HEK293T (cell line): ENCODE results near the gene G6PC3.

ENCODE experiments used
- CTCF ChIA-PET: fragments of 350-600 bp; formaldehyde crosslinking; extraction: SDS; loops from one replicate; lab custom pipeline; 2021; ENCODE audit warnings: antibody characterized with exemption, inconsistent platforms; lab: Yijun Ruan, JAX
- POLR2A ChIA-PET: fragments of 350-600 bp; formaldehyde crosslinking; extraction: SDS; loops from one replicate; lab custom pipeline; 2020; ENCODE audit warnings: antibody characterized with exemption, inconsistent platforms; lab: Yijun Ruan, JAX
- DNase-seq: peaks from one replicate; pipeline ENCODE4 v3.0.0; 2012; ENCODE audit warnings: mixed read lengths; ENCODE audit errors: extremely low spot score
- ARNT ChIP-seq: fragments of 450-650 bp; IDR thresholded peaks from 2 replicates; pipeline ENCODE4 v1.6.1; 2017; ENCODE audit warnings: mild to moderate bottlenecking
- BHLHE40 ChIP-seq: fragments of 450-650 bp; IDR thresholded peaks from 2 replicates; pipeline ENCODE4 v1.6.1; 2016; ENCODE audit warnings: mild to moderate bottlenecking, moderate library complexity, borderline replicate concordance
- CTBP1 ChIP-seq: fragments of 450-650 bp; IDR thresholded peaks from 2 replicates; pipeline ENCODE4 v1.6.1; 2016; ENCODE audit warnings: borderline replicate concordance
- ELF4 ChIP-seq: fragments of 450-650 bp; IDR thresholded peaks from 2 replicates; pipeline ENCODE4 v1.6.1; 2017; ENCODE audit warnings: antibody characterized with exemption
- FOXA1 ChIP-seq: fragments of 450-650 bp; IDR thresholded peaks from 2 replicates; pipeline ENCODE4 v1.6.1; 2016; ENCODE audit warnings: mild to moderate bottlenecking
- FOXK2 ChIP-seq: fragments of 450-650 bp; IDR thresholded peaks from 2 replicates; pipeline ENCODE4 v1.6.1; 2016; ENCODE audit warnings: mild to moderate bottlenecking
- FOXM1 ChIP-seq: fragments of 450-650 bp; IDR thresholded peaks from 2 replicates; pipeline ENCODE4 v1.6.1; 2017; ENCODE audit warnings: mild to moderate bottlenecking, borderline replicate concordance
- HDGF ChIP-seq: fragments of 450-650 bp; IDR thresholded peaks from 2 replicates; pipeline ENCODE4 v1.6.1; 2017; ENCODE audit warnings: antibody characterized with exemption, borderline replicate concordance
- L3MBTL2 ChIP-seq: fragments of 450-650 bp; conservative IDR thresholded peaks from 2 replicates; pipeline ENCODE4 v1.6.1; 2016; ENCODE audit warnings: mild to moderate bottlenecking
- LEF1 ChIP-seq: fragments of 450-650 bp; IDR thresholded peaks from 2 replicates; pipeline ENCODE4 v1.6.1; 2017; ENCODE audit warnings: mild to moderate bottlenecking, borderline replicate concordance
- NFRKB ChIP-seq: fragments of 450-650 bp; IDR thresholded peaks from 2 replicates; pipeline ENCODE4 v1.6.1; 2016; ENCODE audit warnings: mild to moderate bottlenecking, moderate library complexity
- SP1 ChIP-seq: fragments of 450-650 bp; IDR thresholded peaks from 2 replicates; pipeline ENCODE4 v1.6.1; 2017
- SUZ12 ChIP-seq: fragments of 450-650 bp; IDR thresholded peaks from 2 replicates; pipeline ENCODE4 v1.6.1; 2016; ENCODE audit warnings: mild to moderate bottlenecking
- TARDBP ChIP-seq: fragments of 450-650 bp; IDR thresholded peaks from 2 replicates; pipeline ENCODE4 v1.6.1; 2016
- ZNF384 ChIP-seq: fragments of 450-650 bp; IDR thresholded peaks from 2 replicates; pipeline ENCODE4 v1.6.1; 2016
- TF ChIP-seq, protein P1 (sequence below): fragments of 450-650 bp; IDR thresholded peaks from 2 replicates; pipeline ENCODE4 v1.6.1; 2016

Gene G6PC3

DNA sequence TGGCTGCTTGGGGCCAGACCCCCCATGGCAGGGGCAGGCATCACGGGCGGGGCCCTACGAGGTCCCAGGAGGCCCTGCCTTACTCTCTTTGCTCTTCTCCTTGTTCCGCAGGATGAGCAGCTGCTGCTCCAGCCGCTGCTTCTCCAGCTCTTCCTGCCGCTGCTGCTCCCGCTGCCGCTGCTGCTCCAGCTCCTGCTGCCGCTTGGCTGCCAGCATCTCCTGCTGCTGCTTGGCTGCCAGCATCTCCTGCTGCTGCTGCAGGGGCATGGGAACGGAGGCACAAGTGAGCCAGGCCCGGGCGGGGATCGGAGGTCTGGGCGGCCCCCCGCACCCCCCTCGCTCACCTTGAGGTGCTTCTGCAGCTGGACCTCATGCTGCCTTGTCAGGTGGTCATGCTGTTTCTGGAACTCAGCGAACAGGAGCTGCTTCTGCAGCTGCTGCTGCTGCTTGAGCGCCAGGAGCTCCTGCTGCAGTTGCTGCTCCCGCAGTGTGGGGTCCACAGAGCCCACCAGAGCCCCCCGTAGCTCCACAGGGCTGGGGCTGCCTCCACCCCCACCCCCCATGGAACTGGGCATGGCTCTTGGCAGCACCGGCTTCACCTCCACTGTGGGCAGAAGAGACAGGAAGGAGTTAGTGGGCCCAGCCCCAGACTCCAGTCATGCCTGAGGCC is 22.8 kb downstream of the G6PC3 start:
- DNase-seq = no peak
- ChIA-PET CTCF (no interaction called here), POLR2A (no interaction called here)
- no peak for TF ChIP-seq FOXA1
- TF ChIP-seq CTBP1 = no peak
- TF ChIP-seq TARDBP = no peak
- TF ChIP-seq LEF1 = no peak
- no peak for TF ChIP-seq SP1
- TF ChIP-seq FOXK2 = no peak
- TF ChIP-seq ELF4 = no peak
- TF ChIP-seq FOXM1 = no peak
- no peak for TF ChIP-seq ZNF384
- TF ChIP-seq, protein P1, sequence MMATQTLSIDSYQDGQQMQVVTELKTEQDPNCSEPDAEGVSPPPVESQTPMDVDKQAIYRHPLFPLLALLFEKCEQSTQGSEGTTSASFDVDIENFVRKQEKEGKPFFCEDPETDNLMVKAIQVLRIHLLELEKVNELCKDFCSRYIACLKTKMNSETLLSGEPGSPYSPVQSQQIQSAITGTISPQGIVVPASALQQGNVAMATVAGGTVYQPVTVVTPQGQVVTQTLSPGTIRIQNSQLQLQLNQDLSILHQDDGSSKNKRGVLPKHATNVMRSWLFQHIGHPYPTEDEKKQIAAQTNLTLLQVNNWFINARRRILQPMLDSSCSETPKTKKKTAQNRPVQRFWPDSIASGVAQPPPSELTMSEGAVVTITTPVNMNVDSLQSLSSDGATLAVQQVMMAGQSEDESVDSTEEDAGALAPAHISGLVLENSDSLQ = no peak
- no peak for TF ChIP-seq L3MBTL2
- TF ChIP-seq SUZ12 = no peak
- no peak for TF ChIP-seq HDGF
- no peak for TF ChIP-seq NFRKB
- TF ChIP-seq BHLHE40 = no peak
- TF ChIP-seq ARNT = no peak

DNA sequence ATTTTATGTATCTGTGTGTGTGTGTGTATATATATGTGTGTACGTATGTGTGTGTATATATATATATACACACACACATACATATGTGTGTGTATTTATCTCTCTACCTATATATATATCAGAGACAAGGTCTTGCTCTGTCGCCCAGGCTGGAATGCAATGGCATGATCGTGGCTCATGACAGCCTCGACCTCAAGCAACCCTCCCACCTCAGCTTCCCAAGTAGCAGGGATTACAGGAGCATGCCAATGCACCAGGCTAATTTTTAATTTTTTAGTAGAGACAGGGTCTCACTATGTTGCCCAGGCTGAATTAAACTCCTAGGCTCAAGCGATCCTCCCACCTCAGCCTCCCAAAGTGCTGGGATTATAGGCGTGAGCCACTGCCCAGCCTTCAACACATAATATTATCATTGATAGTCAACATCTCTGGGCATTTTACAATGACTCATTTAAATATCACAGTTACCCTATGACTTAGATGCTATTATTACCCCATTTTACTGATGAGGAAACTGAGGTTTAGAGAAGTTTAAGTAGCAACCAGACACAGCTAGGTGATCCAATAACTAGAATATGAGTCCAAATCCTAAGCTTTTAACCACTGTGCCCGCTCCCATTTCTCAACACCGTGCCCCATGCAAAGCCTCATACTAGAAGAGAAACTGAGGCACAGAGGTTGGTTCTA is 24.3 kb downstream of the G6PC3 start:
- TF ChIP-seq SUZ12 (no peak), ZNF384 (no peak), FOXM1 (no peak), BHLHE40 (no peak), FOXA1 (no peak), CTBP1 (no peak), HDGF (no peak), L3MBTL2 (no peak), ARNT (no peak), NFRKB (no peak), FOXK2 (no peak), SP1 (no peak), TARDBP (no peak), ELF4 (no peak), LEF1 (no peak)
- TF ChIP-seq, protein P1 = no peak
- DNase-seq = no peak
- ChIA-PET CTCF (interaction anchor here (1.5 kb wide), 1 partner anchor 21 kb away, joined by 9 read pairs; no protein-coding TSS in a partner anchor), POLR2A (interaction anchor here (0.9 to 3.6 kb wide), 5 partner anchors 11 to 80 kb away, joined by 3 to 20 read pairs (median 4); partner anchors contain the start of genes HDAC5, LSM12 and TMEM101)

DNA sequence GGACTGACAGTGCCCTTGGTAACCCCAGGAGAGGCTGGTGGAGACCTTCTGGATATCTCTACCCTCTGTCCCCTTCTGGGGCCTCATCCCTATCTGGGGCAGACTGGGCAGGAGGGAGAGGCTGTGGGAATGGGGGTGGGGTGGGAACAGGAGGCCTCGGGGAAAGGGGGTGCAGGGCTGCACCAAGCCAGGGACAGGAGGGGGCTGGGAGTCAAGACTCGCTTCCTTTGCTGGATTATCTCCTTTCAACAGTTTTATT is 24.8 kb downstream of the G6PC3 start:
- POLR2A ChIA-PET = interaction anchor here (0.9 to 3.6 kb wide), 6 partner anchors 10 to 91 kb away, joined by 3 to 20 read pairs (median 4); partner anchors contain the start of genes HDAC5, LSM12, TMEM101 and TMUB2
- TF ChIP-seq, protein P1 = no peak
- TF ChIP-seq NFRKB = no peak
- TF ChIP-seq LEF1 = no peak
- no peak for TF ChIP-seq ELF4
- TF ChIP-seq ZNF384 = no peak
- TF ChIP-seq CTBP1 = no peak
- TF ChIP-seq FOXK2 = no peak
- no peak for TF ChIP-seq SUZ12
- no peak for TF ChIP-seq FOXM1
- no peak for TF ChIP-seq HDGF
- TF ChIP-seq BHLHE40 = no peak
- no peak for TF ChIP-seq FOXA1
- TF ChIP-seq L3MBTL2 = no peak
- TF ChIP-seq ARNT = no peak
- TF ChIP-seq SP1 = no peak
- CTCF ChIA-PET = interaction anchor here (1.5 kb wide), 1 partner anchor 20 kb away, joined by 9 read pairs; no protein-coding TSS in a partner anchor
- DNase-seq = no peak

DNA sequence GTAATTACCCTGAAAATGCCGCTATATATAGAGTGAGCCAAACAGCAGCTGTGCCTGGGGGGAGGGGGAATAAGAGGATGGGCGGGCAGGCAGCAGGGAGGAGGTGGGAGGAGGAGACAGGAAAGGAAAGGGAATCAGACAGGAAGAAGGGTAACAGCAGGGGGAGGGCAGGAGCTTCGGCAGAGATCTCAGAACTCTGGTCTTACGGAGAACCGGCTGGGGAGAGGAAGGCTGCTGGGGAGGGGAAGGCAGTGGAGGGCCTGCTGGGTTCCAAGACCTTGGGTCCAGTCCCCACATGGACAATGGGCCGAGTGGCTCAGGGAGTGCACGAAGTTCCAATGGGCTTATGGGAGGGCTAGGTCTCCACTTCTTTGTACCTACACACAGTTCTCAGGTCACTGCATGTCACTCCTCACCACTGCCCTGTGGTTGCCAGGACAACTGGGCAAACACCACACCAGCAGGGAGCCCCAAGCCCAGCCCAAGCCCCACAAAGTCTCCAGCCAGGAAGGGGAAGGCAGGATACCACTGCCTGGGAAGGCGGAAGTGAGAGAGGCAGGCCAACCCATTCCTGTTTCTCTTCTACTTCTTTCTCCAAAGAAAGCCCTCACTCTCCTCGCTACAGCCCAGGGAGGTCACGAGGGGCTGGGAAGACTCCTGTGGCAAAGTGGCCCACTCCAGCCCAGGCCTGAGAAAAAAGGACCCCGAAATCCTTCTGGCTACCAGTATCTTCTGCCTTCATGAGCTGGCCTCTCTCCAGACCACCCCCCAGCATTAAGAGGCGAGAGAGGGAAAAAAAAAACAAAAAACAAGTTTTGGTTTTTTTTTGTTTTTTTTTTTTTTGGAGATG is 25.3 kb downstream of the G6PC3 start:
- TF ChIP-seq L3MBTL2 (no peak), CTBP1 (no peak), LEF1 (no peak), ARNT (no peak), BHLHE40 (no peak), SP1 (no peak)
- TF ChIP-seq, protein P1 = peak; percentile 53
- peak; percentile 70 for DNase-seq
- ChIA-PET POLR2A (interaction anchor here (0.9 to 3.6 kb wide), 7 partner anchors 9 to 91 kb away, joined by 3 to 20 read pairs (median 4); partner anchors contain the start of genes HDAC5, LSM12, TMEM101 and TMUB2), CTCF (interaction anchor here (0.6 to 1.5 kb wide), 3 partner anchors 20 to 27 kb away, joined by 3 to 9 read pairs (median 5); partner anchors contain the start of gene HDAC5)
